WTC11 (cell line): ENCODE results near the gene PHLDB2. TPM values are rescaled to one million over a fixed set of nuclear protein-coding genes. Genes with fewer than 3 reads are reported as not detected.

Experiments used
- ATAC-seq: fragments of 200-7000 bp; cut with Tn5 transposase; 2 replicates; pipeline ENCODE4 v1.10.0; 2021; ENCODE audit warnings: mild to moderate bottlenecking, moderate library complexity
- CTCF ChIA-PET: fragments of 300-600 bp; sonication (Branson Sonifier 250); formaldehyde crosslinking; loops from one replicate; lab custom pipeline; 2021; ENCODE audit warnings: antibody characterized with exemption; lab: Charles Lee
- POLR2A ChIA-PET: fragments of 350-600 bp; sonication (Branson Sonifier 250); formaldehyde crosslinking; loops from one replicate; lab custom pipeline; 2021; ENCODE audit warnings: antibody characterized with exemption; lab: Charles Lee
- DNase-seq: peaks from one replicate; pipeline ENCODE4 v3.0.0; 2021; ENCODE audit warnings: low spot score
- H3K27ac Mint-ChIP-seq: 2 replicates; pipeline ENCODE4 v1.8.0; 2021; ENCODE audit warnings: mixed read lengths
- H3K27me3 Mint-ChIP-seq: 2 replicates; pipeline ENCODE4 v1.8.0; 2021; ENCODE audit warnings: low read depth, mild to moderate bottlenecking, moderate library complexity, mixed read lengths
- H3K36me3 Mint-ChIP-seq: 2 replicates; pipeline ENCODE4 v1.8.0; 2021; ENCODE audit warnings: mixed read lengths
- H3K4me1 Mint-ChIP-seq: 2 replicates; pipeline ENCODE4 v1.8.0; 2022; ENCODE audit warnings: mixed read lengths
- H3K4me3 Mint-ChIP-seq: 2 replicates; pipeline ENCODE4 v1.8.0; 2021; ENCODE audit warnings: mild to moderate bottlenecking, moderate library complexity, mixed read lengths
- H3K9me3 Mint-ChIP-seq: 2 replicates; pipeline ENCODE4 v1.8.0; 2021; ENCODE audit warnings: mixed read lengths
- ATF1 ChIP-seq: sonication (generic); formaldehyde crosslinking; IDR thresholded peaks from 2 replicates; pipeline ENCODE4 v1.8.1; 2023; ENCODE audit warnings: mild to moderate bottlenecking, moderate library complexity, missing genetic modification reagents
- CBFB ChIP-seq: sonication (generic); formaldehyde crosslinking; IDR thresholded peaks from 2 replicates; pipeline ENCODE4 v1.8.1; 2022; ENCODE audit warnings: mild to moderate bottlenecking, low read depth, missing genetic modification reagents
- CREB1 ChIP-seq: sonication (generic); formaldehyde crosslinking; IDR thresholded peaks from 2 replicates; pipeline ENCODE4 v1.8.0; 2023; ENCODE audit warnings: mild to moderate bottlenecking, missing genetic modification reagents
- ELF4 ChIP-seq: sonication (generic); formaldehyde crosslinking; IDR thresholded peaks from 2 replicates; pipeline ENCODE4 v1.8.1; 2022; ENCODE audit warnings: low read depth, mild to moderate bottlenecking, moderate library complexity, missing genetic modification reagents
- JUN ChIP-seq: sonication (generic); formaldehyde crosslinking; IDR thresholded peaks from 2 replicates; pipeline ENCODE4 v1.8.0; 2023; ENCODE audit warnings: mild to moderate bottlenecking, missing genetic modification reagents
- MXD4 ChIP-seq: fragments of 250-450 bp; sonication (Bioruptor Pico); IDR thresholded peaks from 2 replicates; pipeline ENCODE4 v1.8.0; 2021; ENCODE audit warnings: mild to moderate bottlenecking, moderate library complexity, borderline replicate concordance
- SMAD3 ChIP-seq: sonication (generic); formaldehyde crosslinking; IDR thresholded peaks from 2 replicates; pipeline ENCODE4 v1.8.0; 2022; ENCODE audit warnings: missing genetic modification reagents, mild to moderate bottlenecking, borderline replicate concordance
- SP1 ChIP-seq: sonication (generic); formaldehyde crosslinking; conservative IDR thresholded peaks from 2 replicates; pipeline ENCODE4 v1.8.1; 2022; ENCODE audit warnings: missing genetic modification reagents
- TEAD4 ChIP-seq: sonication (generic); formaldehyde crosslinking; IDR thresholded peaks from 2 replicates; pipeline ENCODE4 v1.8.0; 2022; ENCODE audit warnings: mild to moderate bottlenecking, missing genetic modification reagents
- ZMAT4 ChIP-seq: fragments of 250-450 bp; sonication (Bioruptor Pico); IDR thresholded peaks from 2 replicates; pipeline ENCODE4 v1.9.0; 2021; ENCODE audit warnings: mild to moderate bottlenecking
- ZNF219 ChIP-seq: sonication (generic); formaldehyde crosslinking; IDR thresholded peaks from 2 replicates; pipeline ENCODE4 v1.8.0; 2023; ENCODE audit warnings: missing genetic modification reagents, mild to moderate bottlenecking, borderline replicate concordance
- ZNF232 ChIP-seq: sonication (generic); formaldehyde crosslinking; IDR thresholded peaks from 2 replicates; pipeline ENCODE4 v1.8.0; 2022; ENCODE audit warnings: mild to moderate bottlenecking, missing genetic modification reagents
- ZNF416 ChIP-seq: fragments of 250-450 bp; sonication (Bioruptor Pico); IDR thresholded peaks from 2 replicates; pipeline ENCODE4 v1.9.0; 2021; ENCODE audit warnings: mild to moderate bottlenecking, inconsistent platforms
- total RNA-seq: library from RNA; stranded (reverse); gene quantifications from 3 replicates; pipeline ENCODE4 v1.2.3, GENCODE V29; 2021
- TF ChIP-seq, protein P1 (sequence below): sonication (generic); formaldehyde crosslinking; IDR thresholded peaks from 2 replicates; pipeline ENCODE4 v1.8.0; 2022; ENCODE audit warnings: mild to moderate bottlenecking, missing genetic modification reagents
- TF ChIP-seq, protein P2 (sequence below): sonication (generic); formaldehyde crosslinking; IDR thresholded peaks from 2 replicates; pipeline ENCODE4 v1.8.0; 2022; ENCODE audit warnings: mild to moderate bottlenecking, missing genetic modification reagents
- TF ChIP-seq, protein P3 (sequence below): sonication (generic); formaldehyde crosslinking; IDR thresholded peaks from 2 replicates; pipeline ENCODE4 v1.8.1; 2023; ENCODE audit warnings: mild to moderate bottlenecking, missing genetic modification reagents
- TF ChIP-seq, protein P4 (sequence below): sonication (generic); formaldehyde crosslinking; IDR thresholded peaks from 2 replicates; pipeline ENCODE4 v1.8.0; 2023; ENCODE audit warnings: missing genetic modification reagents, mild to moderate bottlenecking, borderline replicate concordance
- TF ChIP-seq, protein P5 (sequence below): fragments of 250-450 bp; sonication (Bioruptor Pico); IDR thresholded peaks from 2 replicates; pipeline ENCODE4 v2.1.2; 2022; ENCODE audit warnings: mild to moderate bottlenecking, moderate library complexity
- TF ChIP-seq, protein P6 (sequence below): sonication (generic); formaldehyde crosslinking; IDR thresholded peaks from 2 replicates; pipeline ENCODE4 v1.8.1; 2022; ENCODE audit warnings: low read depth, missing genetic modification reagents, borderline replicate concordance
- TF ChIP-seq, protein P7 (sequence below): sonication (generic); formaldehyde crosslinking; IDR thresholded peaks from 2 replicates; pipeline ENCODE4 v1.8.1; 2023; ENCODE audit warnings: mild to moderate bottlenecking, missing genetic modification reagents

Gene PHLDB2
- total RNA-seq, 1 experiment from 2014 or later = 40.3 TPM

GRCh38 chr3:111882194-111882593 lies 23.1 kb downstream of the PHLDB2 start:
- Mint-ChIP-seq H3K36me3 (peaks cover 10% of the 10 kb centered on the region), H3K9me3 (peaks cover 1% of the 10 kb centered on the region; the same call in 1 of the 2 replicates), H3K4me1 (peaks cover 38% of the 10 kb centered on the region), H3K27me3 (no peaks in the 10 kb centered on the region), H3K4me3 (no peak overlapping the region), H3K27ac (no peak overlapping the region)
- TF ChIP-seq ZNF232 (CRISPR knock-in tag) (no peak), ZNF219 (CRISPR knock-in tag) (no peak), JUN (CRISPR knock-in tag) (no peak), CBFB (CRISPR knock-in tag) (no peak), ZNF416 (CRISPR knock-in tag) (no peak), ELF4 (CRISPR knock-in tag) (no peak), ATF1 (no peak), ZMAT4 (CRISPR knock-in tag) (no peak), CREB1 (no peak), MXD4 (no peak)
- TF ChIP-seq, protein P1, sequence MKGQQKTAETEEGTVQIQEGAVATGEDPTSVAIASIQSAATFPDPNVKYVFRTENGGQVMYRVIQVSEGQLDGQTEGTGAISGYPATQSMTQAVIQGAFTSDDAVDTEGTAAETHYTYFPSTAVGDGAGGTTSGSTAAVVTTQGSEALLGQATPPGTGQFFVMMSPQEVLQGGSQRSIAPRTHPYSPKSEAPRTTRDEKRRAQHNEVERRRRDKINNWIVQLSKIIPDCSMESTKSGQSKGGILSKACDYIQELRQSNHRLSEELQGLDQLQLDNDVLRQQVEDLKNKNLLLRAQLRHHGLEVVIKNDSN (CRISPR knock-in tag) = no peak
- TF ChIP-seq, protein P2, sequence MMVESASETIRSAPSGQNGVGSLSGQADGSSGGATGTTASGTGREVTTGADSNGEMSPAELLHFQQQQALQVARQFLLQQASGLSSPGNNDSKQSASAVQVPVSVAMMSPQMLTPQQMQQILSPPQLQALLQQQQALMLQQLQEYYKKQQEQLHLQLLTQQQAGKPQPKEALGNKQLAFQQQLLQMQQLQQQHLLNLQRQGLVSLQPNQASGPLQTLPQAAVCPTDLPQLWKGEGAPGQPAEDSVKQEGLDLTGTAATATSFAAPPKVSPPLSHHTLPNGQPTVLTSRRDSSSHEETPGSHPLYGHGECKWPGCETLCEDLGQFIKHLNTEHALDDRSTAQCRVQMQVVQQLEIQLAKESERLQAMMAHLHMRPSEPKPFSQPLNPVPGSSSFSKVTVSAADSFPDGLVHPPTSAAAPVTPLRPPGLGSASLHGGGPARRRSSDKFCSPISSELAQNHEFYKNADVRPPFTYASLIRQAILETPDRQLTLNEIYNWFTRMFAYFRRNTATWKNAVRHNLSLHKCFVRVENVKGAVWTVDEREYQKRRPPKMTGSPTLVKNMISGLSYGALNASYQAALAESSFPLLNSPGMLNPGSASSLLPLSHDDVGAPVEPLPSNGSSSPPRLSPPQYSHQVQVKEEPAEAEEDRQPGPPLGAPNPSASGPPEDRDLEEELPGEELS (CRISPR knock-in tag) = no peak
- TF ChIP-seq, protein P3, sequence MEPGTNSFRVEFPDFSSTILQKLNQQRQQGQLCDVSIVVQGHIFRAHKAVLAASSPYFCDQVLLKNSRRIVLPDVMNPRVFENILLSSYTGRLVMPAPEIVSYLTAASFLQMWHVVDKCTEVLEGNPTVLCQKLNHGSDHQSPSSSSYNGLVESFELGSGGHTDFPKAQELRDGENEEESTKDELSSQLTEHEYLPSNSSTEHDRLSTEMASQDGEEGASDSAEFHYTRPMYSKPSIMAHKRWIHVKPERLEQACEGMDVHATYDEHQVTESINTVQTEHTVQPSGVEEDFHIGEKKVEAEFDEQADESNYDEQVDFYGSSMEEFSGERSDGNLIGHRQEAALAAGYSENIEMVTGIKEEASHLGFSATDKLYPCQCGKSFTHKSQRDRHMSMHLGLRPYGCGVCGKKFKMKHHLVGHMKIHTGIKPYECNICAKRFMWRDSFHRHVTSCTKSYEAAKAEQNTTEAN = no peak
- TF ChIP-seq, protein P4, sequence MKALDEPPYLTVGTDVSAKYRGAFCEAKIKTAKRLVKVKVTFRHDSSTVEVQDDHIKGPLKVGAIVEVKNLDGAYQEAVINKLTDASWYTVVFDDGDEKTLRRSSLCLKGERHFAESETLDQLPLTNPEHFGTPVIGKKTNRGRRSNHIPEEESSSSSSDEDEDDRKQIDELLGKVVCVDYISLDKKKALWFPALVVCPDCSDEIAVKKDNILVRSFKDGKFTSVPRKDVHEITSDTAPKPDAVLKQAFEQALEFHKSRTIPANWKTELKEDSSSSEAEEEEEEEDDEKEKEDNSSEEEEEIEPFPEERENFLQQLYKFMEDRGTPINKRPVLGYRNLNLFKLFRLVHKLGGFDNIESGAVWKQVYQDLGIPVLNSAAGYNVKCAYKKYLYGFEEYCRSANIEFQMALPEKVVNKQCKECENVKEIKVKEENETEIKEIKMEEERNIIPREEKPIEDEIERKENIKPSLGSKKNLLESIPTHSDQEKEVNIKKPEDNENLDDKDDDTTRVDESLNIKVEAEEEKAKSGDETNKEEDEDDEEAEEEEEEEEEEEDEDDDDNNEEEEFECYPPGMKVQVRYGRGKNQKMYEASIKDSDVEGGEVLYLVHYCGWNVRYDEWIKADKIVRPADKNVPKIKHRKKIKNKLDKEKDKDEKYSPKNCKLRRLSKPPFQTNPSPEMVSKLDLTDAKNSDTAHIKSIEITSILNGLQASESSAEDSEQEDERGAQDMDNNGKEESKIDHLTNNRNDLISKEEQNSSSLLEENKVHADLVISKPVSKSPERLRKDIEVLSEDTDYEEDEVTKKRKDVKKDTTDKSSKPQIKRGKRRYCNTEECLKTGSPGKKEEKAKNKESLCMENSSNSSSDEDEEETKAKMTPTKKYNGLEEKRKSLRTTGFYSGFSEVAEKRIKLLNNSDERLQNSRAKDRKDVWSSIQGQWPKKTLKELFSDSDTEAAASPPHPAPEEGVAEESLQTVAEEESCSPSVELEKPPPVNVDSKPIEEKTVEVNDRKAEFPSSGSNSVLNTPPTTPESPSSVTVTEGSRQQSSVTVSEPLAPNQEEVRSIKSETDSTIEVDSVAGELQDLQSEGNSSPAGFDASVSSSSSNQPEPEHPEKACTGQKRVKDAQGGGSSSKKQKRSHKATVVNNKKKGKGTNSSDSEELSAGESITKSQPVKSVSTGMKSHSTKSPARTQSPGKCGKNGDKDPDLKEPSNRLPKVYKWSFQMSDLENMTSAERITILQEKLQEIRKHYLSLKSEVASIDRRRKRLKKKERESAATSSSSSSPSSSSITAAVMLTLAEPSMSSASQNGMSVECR (CRISPR knock-in tag) = no peak
- TF ChIP-seq, protein P5, sequence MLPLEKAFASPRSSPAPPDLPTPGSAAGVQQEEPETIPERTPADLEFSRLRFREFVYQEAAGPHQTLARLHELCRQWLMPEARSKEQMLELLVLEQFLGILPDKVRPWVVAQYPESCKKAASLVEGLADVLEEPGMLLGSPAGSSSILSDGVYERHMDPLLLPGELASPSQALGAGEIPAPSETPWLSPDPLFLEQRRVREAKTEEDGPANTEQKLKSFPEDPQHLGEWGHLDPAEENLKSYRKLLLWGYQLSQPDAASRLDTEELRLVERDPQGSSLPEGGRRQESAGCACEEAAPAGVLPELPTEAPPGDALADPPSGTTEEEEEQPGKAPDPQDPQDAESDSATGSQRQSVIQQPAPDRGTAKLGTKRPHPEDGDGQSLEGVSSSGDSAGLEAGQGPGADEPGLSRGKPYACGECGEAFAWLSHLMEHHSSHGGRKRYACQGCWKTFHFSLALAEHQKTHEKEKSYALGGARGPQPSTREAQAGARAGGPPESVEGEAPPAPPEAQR = no peak
- ChIA-PET CTCF (interaction anchor here (0.8 to 1.3 kb wide), 4 partner anchors 22 to 166 kb away, joined by 3 to 4 read pairs (median 4); partner anchors contain the start of gene PHLDB2), POLR2A (interaction anchor here (0.7 kb wide), 1 partner anchor 9 kb away, joined by 3 read pairs; no protein-coding TSS in a partner anchor)
- DNase-seq (no peak), ATAC-seq (no peak)

- ChIA-PET CTCF (interaction anchor here (0.8 to 1.3 kb wide), 4 partner anchors 22 to 166 kb away, joined by 3 to 4 read pairs (median 4); partner anchors contain the start of gene PHLDB2), POLR2A (interaction anchor here (0.7 kb wide), 1 partner anchor 10 kb away, joined by 3 read pairs; no protein-coding TSS in a partner anchor)
- Mint-ChIP-seq H3K4me1 (peaks cover 38% of the 10 kb centered on the region), H3K27me3 (no peaks in the 10 kb centered on the region), H3K4me3 (no peak overlapping the region), H3K9me3 (no peaks in the 10 kb centered on the region), H3K36me3 (peaks cover 10% of the 10 kb centered on the region), H3K27ac (no peak overlapping the region)
- DNase-seq (no peak), ATAC-seq (no peak)
- TF ChIP-seq, protein P6, sequence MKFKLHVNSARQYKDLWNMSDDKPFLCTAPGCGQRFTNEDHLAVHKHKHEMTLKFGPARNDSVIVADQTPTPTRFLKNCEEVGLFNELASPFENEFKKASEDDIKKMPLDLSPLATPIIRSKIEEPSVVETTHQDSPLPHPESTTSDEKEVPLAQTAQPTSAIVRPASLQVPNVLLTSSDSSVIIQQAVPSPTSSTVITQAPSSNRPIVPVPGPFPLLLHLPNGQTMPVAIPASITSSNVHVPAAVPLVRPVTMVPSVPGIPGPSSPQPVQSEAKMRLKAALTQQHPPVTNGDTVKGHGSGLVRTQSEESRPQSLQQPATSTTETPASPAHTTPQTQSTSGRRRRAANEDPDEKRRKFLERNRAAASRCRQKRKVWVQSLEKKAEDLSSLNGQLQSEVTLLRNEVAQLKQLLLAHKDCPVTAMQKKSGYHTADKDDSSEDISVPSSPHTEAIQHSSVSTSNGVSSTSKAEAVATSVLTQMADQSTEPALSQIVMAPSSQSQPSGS (CRISPR knock-in tag) = no peak
- TF ChIP-seq TEAD4 (CRISPR knock-in tag) (no peak), SMAD3 (no peak), SP1 (CRISPR knock-in tag) (no peak)
- TF ChIP-seq, protein P7, sequence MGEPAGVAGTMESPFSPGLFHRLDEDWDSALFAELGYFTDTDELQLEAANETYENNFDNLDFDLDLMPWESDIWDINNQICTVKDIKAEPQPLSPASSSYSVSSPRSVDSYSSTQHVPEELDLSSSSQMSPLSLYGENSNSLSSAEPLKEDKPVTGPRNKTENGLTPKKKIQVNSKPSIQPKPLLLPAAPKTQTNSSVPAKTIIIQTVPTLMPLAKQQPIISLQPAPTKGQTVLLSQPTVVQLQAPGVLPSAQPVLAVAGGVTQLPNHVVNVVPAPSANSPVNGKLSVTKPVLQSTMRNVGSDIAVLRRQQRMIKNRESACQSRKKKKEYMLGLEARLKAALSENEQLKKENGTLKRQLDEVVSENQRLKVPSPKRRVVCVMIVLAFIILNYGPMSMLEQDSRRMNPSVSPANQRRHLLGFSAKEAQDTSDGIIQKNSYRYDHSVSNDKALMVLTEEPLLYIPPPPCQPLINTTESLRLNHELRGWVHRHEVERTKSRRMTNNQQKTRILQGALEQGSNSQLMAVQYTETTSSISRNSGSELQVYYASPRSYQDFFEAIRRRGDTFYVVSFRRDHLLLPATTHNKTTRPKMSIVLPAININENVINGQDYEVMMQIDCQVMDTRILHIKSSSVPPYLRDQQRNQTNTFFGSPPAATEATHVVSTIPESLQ (CRISPR knock-in tag) = no peak
These were observed 23.7 kb downstream of the PHLDB2 start for GRCh38 chr3:111882799-111883198.
